ENCODE data around the gene ZDHHC9. TPM values are rescaled to one million over a fixed set of nuclear protein-coding genes. Genes with fewer than 3 reads are reported as not detected.

Gene ZDHHC9
- total RNA-seq, 4 donors from 2014 or later, result 23.4 to 61.0 (median 31.7) TPM

- TF ChIP-seq CTCF (IDR thresholded peaks at IDR 0.05; ENCODE audit: low read depth), result no peak
Measured at GRCh38 chrX:129808829-129809796, 34.6 kb downstream of the ZDHHC9 start.

GRCh38 chrX:129808158-129808828, 35.4 kb downstream of the ZDHHC9 start:
- TF ChIP-seq CTCF (IDR thresholded peaks at IDR 0.05; ENCODE audit: low read depth), result no peak

- no peak for TF ChIP-seq CTCF (IDR thresholded peaks at IDR 0.05; ENCODE audit: low read depth)
Measured at GRCh38 chrX:129804806-129805205, 38.9 kb downstream of the ZDHHC9 start.

GRCh38 chrX:129802863-129803262, 40.8 kb downstream of the ZDHHC9 start:
- no peak for TF ChIP-seq CTCF (IDR thresholded peaks at IDR 0.05; ENCODE audit: low read depth)

GRCh38 chrX:129800186-129800585, 43.5 kb downstream of the ZDHHC9 start:
- no peak for TF ChIP-seq CTCF (IDR thresholded peaks at IDR 0.05; ENCODE audit: low read depth)

GRCh38 chrX:129798888-129799287, 44.8 kb downstream of the ZDHHC9 start:
- TF ChIP-seq CTCF (IDR thresholded peaks at IDR 0.05; ENCODE audit: low read depth), result no peak

- no peak for TF ChIP-seq CTCF (IDR thresholded peaks at IDR 0.05; ENCODE audit: low read depth)
Measured at GRCh38 chrX:129798456-129798855, 45.2 kb downstream of the ZDHHC9 start.
